T47D (cell line): Measurements from ENCODE around the gene F10.

Experiments used
- DNase-seq, 2 experiments: peaks; one replicate each; pipeline versions ENCODE4 v3.0.0 to v3.0.0-alpha.2; 2011 to 2012; ENCODE audit warnings: low read depth in 1 of 2, low spot score in 1 of 2
- JUND ChIP-seq: IDR thresholded peaks from 2 replicates; pipeline ENCODE4 v1.6.1; 2012; ENCODE audit warnings: low read depth
- in situ Hi-C: cut with HindIII; loops from 2 replicates; pipeline ENCODE4 v1.10.0; 2016; ENCODE audit warnings: low sequenced_read_pairs, low pct_unique_long_range_greater_than_20kb

The F10 gene

GRCh38 chr13:113120300-113121182, 2.1 kb upstream of the F10 start:
- no peak for TF ChIP-seq JUND
- in situ Hi-C loops: no loop called here
- DNase-seq: no peak

GRCh38 chr13:113121183-113121927, 1.2 kb upstream of the F10 start:
- DNase-seq: no peak
- in situ Hi-C loops: no loop called here
- no peak for TF ChIP-seq JUND

DNA sequence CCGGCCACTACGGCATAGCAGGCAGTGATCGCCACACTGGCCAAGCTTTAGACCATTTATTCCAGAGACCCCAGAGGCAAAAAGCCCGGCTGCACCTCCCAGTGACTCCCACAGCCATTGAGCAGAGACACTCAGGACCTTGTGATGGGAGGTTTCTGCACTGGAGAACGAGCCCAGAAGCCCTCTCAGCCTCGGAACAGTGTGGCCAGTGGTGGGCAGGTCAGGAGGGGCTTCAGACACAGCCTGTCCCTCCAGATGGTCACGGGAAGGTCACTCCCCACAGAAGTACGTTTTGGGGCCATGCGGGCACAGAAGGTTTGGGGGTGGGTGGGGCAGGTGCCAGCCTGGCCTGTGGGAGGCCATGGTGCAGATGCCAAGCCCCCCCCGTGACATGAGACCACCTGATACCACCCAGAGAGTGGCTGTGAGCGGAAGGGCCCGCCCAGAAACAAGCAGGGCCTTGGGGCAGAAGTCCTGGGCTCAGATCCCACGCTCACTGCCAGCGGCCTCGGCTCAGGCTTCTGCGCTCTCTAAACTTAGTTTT, 599 bp upstream of the F10 start:
- TF ChIP-seq JUND: no peak
- in situ Hi-C loops: no loop called here
- DNase-seq: no peak

DNA sequence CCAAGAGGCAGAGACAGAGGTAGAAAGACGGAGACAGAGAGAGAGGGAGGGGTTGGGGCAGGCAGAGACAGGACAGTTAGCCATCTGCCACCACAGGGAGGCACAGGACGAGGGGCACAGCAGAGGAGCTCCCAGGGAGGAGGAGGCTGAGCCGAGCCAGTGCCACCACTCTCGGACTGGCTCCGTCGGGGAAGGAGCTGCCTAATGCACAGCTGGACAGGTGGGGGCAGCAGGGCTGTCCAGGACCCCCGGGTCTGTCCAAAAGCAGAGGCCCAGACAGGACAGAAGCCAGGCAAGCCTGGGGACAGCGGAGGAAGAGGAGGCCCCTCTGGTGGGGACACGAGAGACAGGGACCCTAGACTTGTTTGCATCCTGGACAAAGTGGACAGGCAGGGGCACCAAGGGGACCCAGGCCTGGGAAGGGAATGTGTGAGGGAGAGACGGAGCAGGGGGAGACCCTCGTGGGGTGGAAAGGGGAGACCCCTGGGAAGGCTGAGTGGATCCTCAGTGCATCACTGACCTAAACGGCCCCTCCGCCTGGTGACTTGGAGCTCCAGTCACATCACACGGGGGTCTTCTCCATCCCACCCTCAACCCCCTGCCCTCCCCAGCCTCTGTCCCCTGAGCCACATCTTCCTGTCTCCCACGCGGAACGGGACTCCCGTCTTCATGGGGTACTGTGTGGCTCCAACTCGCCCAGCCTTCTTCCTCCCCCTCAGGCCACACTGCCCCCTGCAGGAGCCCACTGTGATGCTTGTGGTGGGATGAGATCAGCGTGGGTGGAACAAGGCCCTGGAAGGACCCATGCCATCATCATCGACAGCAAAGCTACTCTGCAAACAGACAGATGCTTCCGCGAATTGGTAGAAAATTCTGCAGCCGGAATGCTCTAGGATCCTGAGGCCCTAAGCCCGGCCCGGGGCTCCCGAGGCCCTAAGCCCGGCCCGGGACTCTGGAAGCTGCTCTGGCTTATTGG, 915 bp downstream of the F10 start:
- TF ChIP-seq JUND: no peak
- in situ Hi-C loops: no loop called here
- no peak for DNase-seq

GRCh38 chr13:113124211-113124970, 1.8 kb downstream of the F10 start:
- TF ChIP-seq JUND: no peak
- DNase-seq: no peak
- in situ Hi-C loops: no loop called here

DNA sequence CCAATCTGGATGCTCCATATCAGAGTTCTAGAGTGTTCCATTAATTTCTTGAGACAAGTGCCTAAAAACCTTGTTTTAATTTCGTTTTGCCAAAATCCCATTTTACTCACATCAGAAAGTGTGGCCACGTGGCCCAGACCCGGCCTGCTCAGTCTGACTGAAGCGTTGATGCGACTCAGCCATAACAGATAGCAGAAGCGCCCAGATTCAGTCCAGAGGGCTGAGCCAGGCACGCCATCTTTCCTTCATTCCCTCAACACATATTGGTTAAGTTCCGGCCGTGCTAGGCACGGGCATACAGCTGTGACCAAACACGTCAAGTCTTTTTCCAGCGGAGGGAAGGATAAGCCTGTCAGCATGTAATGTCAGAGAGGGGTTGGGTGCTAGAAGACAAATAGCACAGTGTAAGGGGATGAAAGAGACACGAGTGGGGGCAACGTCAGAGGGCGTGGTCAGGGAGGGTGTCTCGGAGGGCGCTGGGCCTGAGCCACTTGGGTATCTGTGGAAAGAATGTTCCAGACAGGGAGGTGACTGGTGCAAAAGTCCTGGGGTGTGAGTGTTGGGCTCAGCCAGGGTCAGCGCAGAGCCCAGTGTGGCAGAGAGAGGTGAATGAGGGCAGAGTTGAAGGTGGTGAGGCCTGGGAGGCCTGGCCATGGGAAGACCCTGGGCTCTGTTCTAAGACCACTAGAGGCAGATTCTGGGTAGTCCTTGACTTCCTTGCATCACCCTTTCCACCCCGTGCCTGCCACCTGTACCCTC, 3.1 kb downstream of the F10 start:
- no peak for TF ChIP-seq JUND
- in situ Hi-C loops: no loop called here
- DNase-seq: no peak

DNA sequence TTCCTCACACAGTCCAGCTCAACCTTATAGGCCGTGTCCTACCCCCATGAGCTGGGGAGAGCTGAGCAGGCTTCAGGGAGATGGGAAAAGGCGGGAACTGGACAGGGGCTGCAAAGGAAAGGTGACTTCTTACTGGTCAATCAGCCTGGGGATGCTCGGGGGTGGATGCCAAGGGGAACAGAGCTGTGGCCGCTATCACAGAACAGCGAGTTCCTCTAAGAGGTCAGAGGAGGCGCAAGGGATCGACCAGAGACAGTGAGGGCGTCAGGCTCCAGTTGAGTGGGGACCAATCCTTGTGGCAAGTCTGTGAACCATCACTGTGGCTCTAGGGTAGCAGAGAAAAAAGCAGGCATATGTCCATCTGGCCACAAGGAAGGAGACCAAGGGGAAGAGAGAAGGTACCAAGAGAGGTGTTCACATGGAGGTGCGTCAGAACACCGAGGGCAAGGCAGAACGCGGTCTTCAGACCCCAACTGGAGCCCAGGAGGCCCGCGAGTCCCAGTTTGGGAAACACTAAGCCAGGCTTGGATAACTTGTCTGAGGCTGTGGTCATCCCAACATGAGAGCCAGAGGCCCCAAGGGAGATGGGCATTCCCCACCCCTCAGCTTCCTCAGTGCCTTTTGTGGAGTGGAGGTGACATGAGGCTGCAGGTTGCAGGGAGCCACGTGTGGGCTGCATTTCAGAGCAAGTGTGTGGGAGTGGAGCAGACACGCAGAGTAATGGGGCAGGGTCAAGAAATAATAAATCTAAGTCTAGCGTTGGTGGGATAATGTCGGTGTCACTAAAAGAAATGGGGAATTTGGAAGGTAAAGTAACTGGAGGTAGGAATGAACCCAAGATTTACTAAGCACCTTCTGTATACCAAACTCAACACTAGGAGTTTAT, 3.9 kb downstream of the F10 start:
- no peak for TF ChIP-seq JUND
- DNase-seq: no peak
- in situ Hi-C loops: no loop called here

- DNase-seq: no peak
- in situ Hi-C loops: no loop called here
- TF ChIP-seq JUND: no peak
Measured at GRCh38 chr13:113129480-113129879, 6.9 kb downstream of the F10 start.

GRCh38 chr13:113129921-113130750, 7.5 kb downstream of the F10 start:
- in situ Hi-C loops: no loop called here
- TF ChIP-seq JUND: no peak
- no peak for DNase-seq
